Left hindlimb (tissue), 1 donor: ENCODE results near the gene SPACA7.
"Not testable (repeated sequence)": the region's sequence is repeated elsewhere in the genome, so short reads cannot be mapped to it uniquely, and the experiment has no call there.

Experiments used
- DNase-seq: peaks from one replicate; pipeline ENCODE4 v3.0.0-alpha.2; 2018

The SPACA7 gene

DNA sequence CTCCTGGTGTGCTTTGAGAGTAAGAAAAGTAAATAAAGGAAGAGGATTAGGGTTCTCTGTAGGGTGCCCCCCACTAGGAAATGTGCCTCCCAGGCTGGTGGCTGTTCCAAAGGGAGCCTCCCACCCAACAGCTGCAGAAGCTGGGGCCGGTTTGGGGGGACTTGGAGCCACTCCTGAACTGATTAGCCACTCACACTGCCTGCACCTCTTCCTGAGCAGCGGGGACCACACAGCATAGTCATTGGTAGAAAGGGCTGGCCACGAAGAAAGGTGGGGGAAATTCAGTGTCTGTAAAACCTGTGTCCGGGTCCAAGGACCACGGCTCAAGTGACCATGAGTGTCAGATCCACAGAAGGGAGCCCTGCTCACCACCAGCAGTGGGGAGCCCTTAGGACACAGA is 55.6 kb downstream of the SPACA7 start:
- no peak for DNase-seq

DNA sequence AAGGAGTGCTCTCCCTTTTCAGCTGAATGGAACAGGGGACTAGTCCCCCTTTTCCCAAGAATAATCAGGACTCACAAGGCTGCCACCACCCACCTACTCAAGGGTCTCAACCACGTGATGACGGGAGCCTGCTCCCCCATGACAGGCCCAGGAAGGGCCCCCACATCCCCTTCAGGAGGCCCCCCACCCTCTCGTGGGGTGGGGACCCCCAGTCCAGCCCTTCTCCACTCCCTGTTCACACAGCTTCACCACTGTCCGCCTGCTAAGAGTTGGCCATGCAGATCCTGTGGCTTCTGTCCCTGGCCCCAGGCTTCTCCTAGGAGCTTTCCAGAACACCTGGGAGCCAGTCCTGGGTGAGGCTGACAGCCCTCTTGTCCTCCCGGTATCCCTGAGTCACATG is 56.6 kb downstream of the SPACA7 start:
- not testable (repeated sequence) for DNase-seq

DNA sequence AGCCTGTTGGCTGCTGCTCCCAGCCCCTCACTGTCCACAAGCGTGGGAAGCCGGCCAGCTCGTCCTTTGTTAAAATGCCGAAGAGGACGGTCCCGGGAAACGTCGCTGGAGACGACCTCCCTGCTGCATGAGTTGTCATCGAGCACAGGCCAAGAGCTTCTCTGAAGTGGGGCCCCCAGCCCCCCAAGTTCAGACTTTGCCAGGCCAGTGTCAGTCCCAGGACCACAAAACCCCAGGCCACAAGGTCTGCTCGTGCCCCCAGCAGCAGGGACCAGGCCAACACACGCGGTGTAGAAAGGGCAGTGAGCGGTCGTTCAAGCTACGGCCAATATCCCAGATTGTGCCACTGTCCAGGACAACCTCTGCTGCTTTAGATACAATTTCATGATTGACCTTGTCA is 57.4 kb downstream of the SPACA7 start:
- not testable (repeated sequence) for DNase-seq

DNA sequence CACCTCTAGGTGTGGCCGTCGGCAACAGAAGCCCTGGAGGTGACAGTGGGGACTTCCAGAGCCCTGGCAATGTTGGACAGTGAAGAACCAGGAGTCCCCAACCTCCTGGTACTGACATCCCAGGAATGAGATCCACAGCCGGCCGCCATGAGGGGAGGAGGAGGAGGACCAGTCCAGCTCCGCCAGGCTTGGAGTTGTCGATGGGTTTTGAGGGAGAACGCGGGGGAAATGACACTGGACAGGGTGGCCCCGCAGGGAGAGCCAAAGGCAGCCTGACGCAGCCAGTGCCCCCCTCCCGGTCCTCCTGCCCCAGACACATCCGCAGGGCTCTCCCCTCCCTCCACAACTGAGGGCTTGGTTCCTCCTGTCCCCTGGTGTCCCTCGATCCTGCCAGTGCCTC is 57.9 kb downstream of the SPACA7 start:
- DNase-seq = no peak

DNA sequence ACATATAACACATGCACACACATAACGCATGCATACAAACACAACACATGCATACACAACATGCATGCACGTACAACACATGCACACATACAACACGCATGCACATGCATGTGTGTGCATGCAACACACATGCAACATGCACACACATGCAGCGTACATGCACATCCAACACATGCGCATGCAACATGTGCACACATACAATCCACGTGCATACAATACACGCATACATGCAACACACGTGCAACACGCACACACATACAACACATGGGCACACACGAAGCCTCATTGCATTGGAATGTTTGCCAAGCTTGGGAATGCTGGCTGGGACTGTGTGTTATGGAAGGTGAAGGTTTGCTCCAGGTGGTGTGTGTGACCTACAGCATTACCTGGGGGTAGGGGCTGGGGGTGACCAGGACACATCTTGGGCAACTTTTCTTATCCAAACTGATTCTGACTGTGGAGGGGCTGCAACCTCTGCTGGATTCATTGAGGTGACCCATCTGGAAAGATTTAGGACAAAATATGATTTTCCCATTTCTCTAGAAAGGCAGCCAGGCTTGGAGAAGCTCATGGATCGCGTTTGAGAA is 58.9 kb downstream of the SPACA7 start:
- no peak for DNase-seq

DNA sequence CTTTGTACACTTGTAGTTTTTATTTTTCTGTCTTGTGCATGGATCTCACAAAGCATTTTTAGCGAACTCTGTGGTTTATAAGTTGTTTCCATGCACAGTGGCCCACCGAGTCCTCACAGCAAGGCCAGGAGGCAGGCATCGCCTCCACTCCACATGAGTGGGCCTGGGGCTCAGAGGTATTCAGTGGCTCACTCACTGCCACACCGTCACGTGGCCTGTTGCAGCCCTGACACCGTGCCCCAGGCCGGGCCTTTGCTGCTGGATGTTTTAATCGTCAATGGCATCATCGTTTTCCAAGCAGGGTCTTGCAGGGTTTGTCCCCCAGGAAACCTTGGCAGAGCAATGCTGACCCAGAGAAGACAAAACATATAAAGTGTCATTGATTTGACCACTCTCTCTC is 59.8 kb downstream of the SPACA7 start:
- DNase-seq = no peak

DNA sequence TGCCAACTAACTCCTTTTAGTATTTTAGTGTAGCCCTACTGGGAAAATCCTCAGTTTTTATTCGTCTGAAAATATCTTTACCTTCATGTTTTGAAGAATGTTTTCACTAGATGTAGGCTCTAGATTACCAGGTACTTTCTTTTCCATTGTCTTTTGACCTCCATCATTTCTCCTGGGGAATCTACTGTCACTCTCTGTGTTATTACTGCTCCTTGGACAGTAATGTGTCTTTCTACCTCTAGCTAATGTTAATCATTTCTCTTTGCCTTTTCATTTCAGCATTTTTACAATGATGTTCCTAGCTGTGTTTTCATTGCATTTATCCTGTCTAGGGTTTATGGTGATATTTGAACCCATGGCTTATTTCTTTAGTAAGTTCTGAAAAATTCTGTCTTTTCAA is 61.9 kb downstream of the SPACA7 start:
- no peak for DNase-seq

DNA sequence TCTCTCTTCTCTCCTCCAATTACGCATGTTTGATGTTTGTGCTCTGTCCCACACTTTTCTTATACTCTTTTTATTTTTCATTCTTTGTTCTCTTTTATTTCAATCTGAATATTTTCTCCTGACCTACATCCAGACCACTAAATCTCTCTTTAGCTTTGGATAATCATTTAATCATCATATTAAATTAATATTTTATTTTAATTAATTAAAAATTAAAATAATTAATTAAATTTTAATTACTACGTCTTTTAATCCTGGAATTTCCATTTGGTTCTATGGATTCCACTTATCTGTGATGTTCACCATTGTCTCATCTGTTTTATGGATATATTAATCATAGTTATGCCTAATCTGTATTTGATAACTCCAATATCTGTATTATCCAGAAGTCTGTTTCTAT is 62.4 kb downstream of the SPACA7 start:
- DNase-seq = no peak

DNA sequence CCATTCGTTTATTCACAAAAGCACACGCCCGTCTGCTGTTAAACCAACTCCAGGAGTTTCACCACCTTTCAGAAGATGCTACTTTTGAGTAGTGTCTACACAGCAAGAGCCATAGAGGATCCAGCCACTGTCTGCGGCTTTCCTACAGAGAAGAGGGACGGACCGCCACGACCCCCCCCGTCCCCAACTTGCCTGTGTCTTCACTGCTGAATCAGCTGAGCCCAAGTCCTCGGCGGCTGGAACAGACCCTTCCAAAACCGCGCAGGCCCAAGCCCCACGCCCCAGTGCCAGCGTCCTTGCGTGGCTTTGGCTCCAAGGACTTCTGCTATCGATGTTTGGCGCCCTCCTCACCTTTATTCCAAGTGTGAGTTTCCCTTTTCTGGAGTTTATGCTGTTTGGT is 65.1 kb downstream of the SPACA7 start:
- DNase-seq = no peak

DNA sequence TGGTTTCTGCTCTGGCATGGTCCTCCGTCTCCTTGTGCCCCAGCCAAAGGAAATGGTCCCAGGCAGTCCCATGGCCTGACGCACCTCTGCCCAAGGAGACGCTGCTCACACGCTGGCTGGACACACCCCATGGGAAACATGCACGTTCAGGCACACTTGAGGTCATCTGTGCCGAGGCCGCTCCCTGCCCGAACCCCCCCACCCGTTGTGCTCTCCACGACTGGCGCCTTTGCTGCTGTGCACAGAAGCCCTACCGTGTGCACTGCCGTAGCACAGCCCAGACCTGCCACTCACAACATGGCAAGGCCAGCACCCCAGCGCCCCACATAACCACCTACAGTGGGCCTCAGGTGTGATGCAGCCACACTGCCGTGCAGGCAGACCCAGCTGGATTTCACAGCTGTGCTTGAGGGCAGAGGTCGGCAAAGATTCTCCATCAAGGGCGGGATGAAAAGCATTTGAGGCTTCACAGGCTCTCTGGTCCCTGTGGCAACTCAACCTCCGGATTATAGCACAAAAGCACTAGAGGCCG is 65.7 kb downstream of the SPACA7 start:
- DNase-seq = no peak

DNA sequence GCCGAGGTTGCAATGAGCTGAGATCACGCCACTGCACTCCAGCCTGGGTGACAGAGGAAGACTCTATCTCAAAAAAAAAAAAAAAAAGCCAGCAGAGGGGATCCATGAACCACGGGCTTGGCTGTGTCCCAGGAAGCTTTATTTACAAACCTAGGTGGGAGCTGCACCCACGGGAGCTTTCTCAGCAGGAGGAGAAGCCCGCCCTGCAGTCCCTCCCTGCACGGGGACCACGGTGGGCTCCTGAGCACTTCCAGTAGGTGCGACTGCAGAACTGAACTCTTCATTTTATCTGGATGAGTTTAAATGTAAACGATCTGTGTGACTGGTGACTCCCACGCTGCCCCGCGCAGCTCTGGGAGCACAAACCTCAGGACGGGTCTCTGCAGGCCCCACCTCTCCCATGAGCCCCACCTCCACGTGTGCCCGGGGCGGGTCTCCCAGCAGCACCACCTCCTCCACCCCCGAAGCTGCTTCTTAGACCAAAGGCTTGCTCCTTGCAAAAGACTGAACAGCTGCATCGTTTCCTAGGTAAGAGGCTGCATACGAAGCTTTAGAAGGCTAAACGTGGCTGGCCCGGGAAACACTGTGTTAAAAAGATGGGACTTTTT is 66.4 kb downstream of the SPACA7 start:
- DNase-seq = no peak

DNA sequence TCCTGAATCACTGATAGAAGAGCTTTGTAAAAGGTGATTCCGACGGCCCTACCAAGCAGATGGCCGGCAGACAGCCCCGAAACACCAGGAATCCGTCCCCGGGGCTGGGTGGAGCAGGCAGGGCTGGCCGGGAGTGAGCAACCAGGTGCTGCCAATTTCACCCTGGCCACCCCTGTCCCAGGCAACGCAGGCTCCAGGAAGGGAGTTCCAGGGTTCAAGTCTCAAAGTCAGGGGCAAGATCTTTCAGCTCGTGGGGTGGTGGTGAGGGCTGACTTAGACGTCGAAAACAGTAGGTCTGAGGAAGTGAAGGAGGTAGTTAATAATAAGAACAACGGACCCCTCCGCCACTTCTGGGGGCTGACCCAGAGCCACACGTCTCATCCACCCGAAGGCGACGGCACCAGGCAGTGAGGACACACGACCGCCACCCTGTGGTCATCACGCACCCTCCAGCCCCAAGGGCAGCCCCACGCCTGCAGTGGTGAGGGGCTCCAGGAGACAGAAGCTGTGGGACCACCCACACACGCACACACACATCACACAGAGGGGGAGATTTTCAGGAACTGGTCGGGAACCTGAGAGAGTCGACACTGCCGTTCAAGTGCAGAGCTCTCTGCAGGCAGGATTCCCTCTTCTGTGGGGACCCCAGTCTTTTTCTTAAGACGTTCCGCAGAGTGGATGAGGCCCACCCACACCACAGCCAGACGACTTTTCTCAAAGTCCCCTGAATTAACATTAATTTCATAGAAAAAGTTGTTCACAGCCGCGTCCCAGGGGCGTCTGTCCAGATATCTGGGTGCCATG is 67.2 kb downstream of the SPACA7 start:
- DNase-seq = no peak

DNA sequence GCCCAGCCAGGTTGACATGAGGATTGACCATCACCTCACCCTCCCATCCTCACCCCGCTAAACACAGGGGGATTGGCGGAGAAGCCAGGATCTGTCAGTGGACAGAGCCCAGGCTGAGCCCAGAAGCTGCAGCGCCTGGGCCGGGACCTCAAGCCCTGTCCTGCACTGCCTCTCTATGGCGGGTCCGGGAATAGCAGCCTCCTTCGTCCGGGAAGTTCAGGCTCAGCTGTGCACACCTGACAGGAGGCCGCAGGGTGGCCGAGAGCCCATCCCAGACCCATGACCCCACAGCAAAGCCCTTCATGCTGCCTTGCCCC is 67.8 kb downstream of the SPACA7 start:
- peak; percentile 77 for DNase-seq

DNA sequence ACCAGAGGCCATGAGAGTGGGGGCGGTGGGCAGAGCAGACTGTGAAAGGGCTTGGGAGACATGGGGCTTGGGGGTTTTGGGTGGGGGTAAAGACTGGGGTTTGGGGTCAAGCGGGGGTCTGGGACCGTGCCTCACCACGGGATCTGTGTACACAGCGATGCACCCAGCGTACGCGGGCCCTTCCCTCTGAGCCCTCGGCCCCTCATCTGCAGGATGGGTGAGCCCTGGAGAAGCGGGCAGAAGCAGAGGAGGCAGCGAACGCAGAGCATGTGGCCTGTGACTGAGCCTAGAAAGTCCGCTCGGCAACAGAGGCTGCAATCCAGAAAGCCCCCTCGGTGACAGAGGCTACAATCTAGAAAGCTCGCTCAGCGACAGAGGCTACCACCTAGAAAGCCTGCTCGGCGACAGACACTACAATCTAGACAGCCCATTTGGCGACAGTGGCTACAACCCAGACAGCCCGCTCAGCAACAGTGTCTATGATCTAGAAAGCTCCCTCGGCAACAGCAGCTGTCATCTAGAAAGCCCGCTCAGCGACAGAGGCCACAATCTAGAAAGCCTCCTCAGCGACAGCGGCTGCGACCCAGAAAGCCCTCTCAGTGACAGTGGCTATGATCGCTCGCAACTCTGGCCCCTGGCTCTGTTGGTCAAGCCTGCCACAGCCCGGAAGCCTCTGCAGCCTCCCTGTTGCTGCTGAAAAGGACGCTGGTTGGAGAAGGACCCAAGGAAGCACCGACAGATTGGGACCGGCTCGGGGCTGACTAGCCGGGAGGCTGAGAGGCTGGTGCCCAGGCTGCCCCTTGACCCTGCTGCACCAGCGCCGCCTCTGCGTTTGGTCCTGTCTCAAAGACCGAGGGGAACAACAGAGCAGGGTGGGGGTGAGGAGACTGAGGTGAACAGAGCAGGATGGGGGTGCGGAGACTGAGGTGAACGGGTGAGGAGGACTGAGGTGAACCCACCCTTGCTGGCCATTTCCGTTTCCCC is 68.6 kb downstream of the SPACA7 start:
- DNase-seq = no peak

DNA sequence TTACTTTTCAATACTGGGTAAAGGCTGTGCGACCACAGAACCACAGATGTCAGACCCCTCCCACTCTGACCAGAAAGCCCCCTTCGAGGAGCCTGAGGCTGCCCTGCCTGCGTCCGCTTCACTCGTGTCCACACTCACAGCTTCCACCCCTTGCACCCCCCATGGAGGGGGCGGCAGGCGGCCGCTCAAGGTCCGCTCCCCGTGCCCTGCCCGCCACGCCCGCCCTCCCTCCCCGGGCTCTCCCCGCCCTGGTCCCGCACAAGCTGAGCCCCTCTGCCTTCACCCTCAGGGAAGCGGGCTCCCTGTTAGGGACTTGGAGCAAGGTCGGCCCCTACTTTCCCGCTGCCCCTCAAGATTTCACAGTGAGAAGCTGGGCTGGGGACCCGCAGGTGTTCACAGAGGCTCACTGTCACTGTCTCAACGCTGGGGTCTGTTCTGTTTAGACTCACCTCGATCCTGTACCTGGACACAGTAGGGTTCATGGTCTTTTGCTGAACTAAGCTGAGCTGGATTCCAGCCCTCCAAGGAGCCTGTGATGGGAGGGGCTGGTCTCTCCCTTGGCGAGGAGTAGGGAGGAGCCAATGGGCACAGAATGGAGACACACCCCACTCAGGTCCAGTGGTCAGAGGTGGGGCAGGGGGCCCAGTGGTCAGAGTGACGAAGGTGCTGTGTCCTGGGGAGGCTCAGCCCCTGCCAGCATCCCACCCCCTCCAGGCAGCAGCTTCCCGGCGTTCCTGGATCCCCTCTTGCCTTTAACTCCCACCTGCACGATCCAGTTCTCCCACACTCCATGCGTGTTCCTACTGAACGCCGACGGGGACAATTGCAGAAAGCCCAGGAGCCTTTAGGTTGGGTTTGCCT is 69.5 kb downstream of the SPACA7 start:
- DNase-seq = no peak

DNA sequence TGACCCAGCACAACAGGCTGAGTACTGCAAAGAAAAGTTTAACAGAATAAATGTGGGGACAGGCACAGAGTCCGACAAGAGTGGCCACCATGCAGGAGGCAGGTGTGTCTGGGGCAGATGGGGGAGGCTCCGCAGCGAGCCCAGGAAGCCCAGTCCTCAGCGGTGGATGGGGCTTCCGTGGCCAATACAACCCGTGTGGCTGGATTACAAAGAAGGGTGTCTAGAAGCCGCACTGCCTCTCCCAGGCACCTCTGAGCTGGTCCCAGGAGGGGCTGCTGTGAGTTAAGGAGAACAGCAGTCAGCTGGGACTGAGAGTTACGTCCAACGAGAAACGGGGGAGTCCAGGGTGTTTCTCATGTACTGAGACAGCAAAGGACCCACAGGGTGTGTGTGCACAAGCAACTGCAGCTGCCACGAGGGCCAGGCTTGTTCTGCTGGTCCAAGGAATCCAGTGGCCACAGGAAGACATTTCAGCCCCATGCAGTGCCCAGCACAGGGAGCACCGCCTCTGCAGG is 70.2 kb downstream of the SPACA7 start:
- DNase-seq = no peak

DNA sequence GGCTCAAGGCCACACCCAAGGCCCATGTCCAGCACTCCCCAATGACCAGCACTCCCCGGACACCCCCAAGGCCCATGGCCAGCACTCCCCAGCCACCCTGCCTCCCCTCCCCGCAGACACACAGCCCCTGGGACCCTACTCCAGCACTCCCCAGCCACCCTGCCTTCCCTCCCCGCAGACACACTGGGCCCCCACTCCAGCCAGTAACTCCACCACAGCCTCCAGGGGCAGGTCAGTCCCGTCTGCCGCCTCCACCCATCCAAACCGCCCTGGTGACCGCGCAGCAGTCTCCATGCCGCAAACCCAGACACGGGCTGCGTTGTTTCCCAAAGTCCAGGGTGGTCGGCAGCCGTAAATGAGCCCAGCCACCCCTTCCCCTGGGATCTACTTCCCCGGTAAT is 70.7 kb downstream of the SPACA7 start:
- DNase-seq = no peak

DNA sequence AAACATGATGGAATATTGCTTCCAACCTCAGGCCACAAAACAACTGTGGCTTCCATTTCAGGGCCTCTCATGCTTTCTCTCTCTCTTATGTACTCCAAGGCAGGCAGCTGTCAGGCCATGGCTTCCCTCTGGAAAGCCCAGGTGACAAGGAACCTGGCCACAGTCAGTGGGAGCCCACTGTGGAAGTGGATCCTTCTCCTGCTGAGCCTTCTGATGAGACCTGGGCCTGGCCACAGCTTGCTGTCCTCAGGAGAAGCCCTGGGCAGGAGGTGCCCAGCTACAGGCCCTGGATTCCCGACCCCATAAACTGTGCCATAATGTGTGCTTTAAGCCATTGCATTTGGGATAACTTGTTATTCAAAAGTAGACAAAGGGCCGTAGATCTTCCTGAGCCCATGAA is 71.2 kb downstream of the SPACA7 start:
- DNase-seq = no peak

DNA sequence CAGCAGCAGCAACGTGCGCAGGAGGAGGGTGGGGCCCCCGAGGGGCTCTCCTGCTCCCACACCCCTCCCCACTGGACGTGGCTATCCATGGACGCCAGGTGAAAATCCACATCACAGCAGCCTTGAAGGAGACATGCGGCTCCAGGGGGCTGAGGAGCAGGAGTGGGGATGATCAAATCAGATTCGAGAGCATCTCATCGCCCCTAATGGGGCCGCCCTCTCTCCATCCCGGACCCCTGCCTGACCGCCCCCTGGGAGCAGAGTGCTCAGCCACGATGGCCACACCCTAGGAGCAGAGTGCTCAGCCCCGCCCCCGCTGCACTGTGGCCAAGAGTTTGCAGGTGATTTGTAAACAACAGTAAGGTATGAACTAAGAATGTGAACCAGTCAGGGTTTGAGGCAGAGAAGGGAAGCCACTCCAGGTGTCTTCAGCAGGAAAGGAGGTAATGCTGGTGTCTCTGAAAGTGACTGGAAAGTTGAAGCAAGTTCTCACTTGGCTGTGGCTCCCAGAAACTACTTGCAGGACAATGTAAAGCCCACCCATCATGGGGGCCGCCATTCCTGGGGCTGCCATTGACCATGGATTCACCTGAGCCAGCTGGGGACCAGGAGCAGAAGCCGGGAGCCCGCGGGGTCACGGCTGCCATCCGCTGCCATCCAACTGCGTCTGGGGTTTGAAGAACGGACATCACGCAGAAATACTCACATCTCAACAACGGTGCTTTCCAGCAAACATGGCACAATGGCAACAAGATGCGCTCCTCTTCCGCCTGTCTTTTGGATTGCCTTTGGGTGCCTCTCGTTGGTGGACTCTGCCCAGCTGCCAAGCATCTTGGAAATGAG is 71.8 kb downstream of the SPACA7 start:
- DNase-seq = no peak

DNA sequence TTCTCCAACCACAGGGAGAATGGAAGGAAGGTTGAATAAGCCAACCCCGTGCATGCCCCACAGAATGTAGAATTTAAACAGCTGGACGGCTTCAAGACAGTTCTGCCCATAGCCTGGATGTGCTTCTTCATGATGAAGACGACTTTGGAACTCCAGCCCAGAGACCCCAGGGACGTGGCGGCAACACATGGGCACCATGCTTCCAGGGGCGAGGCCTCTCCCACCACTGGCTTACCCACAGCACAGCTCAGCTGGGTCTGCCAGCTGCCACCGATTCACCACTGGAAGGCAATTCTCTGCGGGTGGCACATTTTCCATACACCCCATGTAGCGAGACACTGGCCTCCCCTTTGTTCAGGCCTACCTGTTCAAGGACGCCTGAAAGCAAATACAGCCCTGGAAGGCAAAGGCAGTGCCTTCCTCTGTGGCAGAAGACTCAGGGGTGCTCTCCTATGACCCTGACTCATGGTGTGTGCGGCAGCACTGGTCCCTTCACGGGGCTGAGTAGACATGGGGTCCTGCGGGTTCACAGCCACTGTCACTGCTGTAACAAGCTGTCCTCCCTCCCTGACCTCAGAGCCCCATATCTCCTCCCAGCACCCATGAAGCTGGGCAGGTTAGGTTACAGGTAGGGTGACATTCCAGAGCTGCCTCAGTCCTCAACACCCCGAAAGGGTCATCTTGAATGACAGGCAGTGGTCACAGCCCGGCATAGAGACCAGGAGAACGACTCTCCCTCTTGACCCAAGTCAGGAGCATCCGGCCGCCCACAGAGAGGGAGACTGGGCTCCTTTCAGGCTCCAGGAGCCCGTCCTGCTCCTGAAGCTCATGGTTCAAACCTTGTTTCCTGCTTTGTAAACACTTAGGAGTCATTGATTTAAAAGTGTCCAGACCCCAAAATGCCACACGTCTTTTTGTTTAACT is 72.7 kb downstream of the SPACA7 start:
- no peak for DNase-seq
